Measurements from ENCODE around the gene NCK1.

NCK1 gene

GRCh38 chr3:136958939-136959338, 96.9 kb downstream of the NCK1 start:
- TF ChIP-seq REST (IDR thresholded peaks at IDR 0.05; ENCODE audit: insufficient read depth in 1 of 2, low read depth in 2 of 2, low read length in 2 of 2) (no peak), TAF1 (IDR thresholded peaks at IDR 0.05; ENCODE audit: borderline replicate concordance, insufficient read depth, low read length) (no peak), SIN3A (IDR thresholded peaks at IDR 0.05; ENCODE audit: borderline replicate concordance, insufficient read depth, low read length) (no peak), FOXP2 (optimal IDR thresholded peaks at IDR 0.05; ENCODE audit: borderline replicate concordance, extremely low read depth, extremely low read length, insufficient read depth) (no peak), POLR2AphosphoS5 (IDR thresholded peaks at IDR 0.05; ENCODE audit: low read depth, low read length) (no peak)

GRCh38 chr3:136959599-136959998, 97.6 kb downstream of the NCK1 start:
- TF ChIP-seq FOXP2 (optimal IDR thresholded peaks at IDR 0.05; ENCODE audit: borderline replicate concordance, extremely low read depth, extremely low read length, insufficient read depth) (no peak), POLR2AphosphoS5 (IDR thresholded peaks at IDR 0.05; ENCODE audit: low read depth, low read length) (no peak), REST (IDR thresholded peaks at IDR 0.05; ENCODE audit: insufficient read depth in 1 of 2, low read depth in 2 of 2, low read length in 2 of 2) (no peak), SIN3A (IDR thresholded peaks at IDR 0.05; ENCODE audit: borderline replicate concordance, insufficient read depth, low read length) (no peak), TAF1 (IDR thresholded peaks at IDR 0.05; ENCODE audit: borderline replicate concordance, insufficient read depth, low read length) (no peak)

- no peak for TF ChIP-seq POLR2AphosphoS5 (IDR thresholded peaks at IDR 0.05; ENCODE audit: low read depth, low read length)
- TF ChIP-seq TAF1 (IDR thresholded peaks at IDR 0.05; ENCODE audit: borderline replicate concordance, insufficient read depth, low read length), result no peak
- no peak for TF ChIP-seq SIN3A (IDR thresholded peaks at IDR 0.05; ENCODE audit: borderline replicate concordance, insufficient read depth, low read length)
- TF ChIP-seq REST (IDR thresholded peaks at IDR 0.05; ENCODE audit: insufficient read depth in 1 of 2, low read depth in 2 of 2, low read length in 2 of 2), result no peak
- no peak for TF ChIP-seq FOXP2 (optimal IDR thresholded peaks at IDR 0.05; ENCODE audit: borderline replicate concordance, extremely low read depth, extremely low read length, insufficient read depth)
Observed at GRCh38 chr3:136960838-136961836, 99.1 kb downstream of the NCK1 start.

- no peak for TF ChIP-seq FOXP2 (optimal IDR thresholded peaks at IDR 0.05; ENCODE audit: borderline replicate concordance, extremely low read depth, extremely low read length, insufficient read depth)
- no peak for TF ChIP-seq REST (IDR thresholded peaks at IDR 0.05; ENCODE audit: insufficient read depth in 1 of 2, low read depth in 2 of 2, low read length in 2 of 2)
- no peak for TF ChIP-seq SIN3A (IDR thresholded peaks at IDR 0.05; ENCODE audit: borderline replicate concordance, insufficient read depth, low read length)
- TF ChIP-seq POLR2AphosphoS5 (IDR thresholded peaks at IDR 0.05; ENCODE audit: low read depth, low read length), result no peak
- TF ChIP-seq TAF1 (IDR thresholded peaks at IDR 0.05; ENCODE audit: borderline replicate concordance, insufficient read depth, low read length), result no peak
Observed at GRCh38 chr3:136962927-136963326, 100.9 kb downstream of the NCK1 start.
